GM23338 (cell line): ENCODE data around the gene PPIL1. TPM values are rescaled to one million over a fixed set of nuclear protein-coding genes. Genes with fewer than 3 reads are reported as not detected.

Source experiments
- ATAC-seq: fragments of 200-7000 bp; cut with Tn5 transposase; 3 replicates; pipeline ENCODE4 v1.9.1; 2020
- DNase-seq: peaks from one replicate; pipeline ENCODE4 v3.0.0-alpha.2; 2015; ENCODE audit warnings: low spot score
- H2AFZ ChIP-seq: fragments of 200-600 bp; sonication (generic); 2 replicates; pipeline ENCODE4 v1.8.0; 2016; ENCODE audit warnings: antibody characterized with exemption, mild to moderate bottlenecking, moderate library complexity
- H3F3A ChIP-seq: fragments of 200-600 bp; sonication (generic); replicated peaks from 2 replicates; pipeline ENCODE4 v1.8.0; 2017; ENCODE audit warnings: antibody characterized with exemption, mixed run types, low read depth
- H3K27ac ChIP-seq: fragments of 200-600 bp; sonication (generic); 2 replicates; pipeline ENCODE4 v1.6.1; 2016; ENCODE audit warnings: low read depth
- H3K27me3 ChIP-seq: fragments of 200-600 bp; sonication (generic); 2 replicates; pipeline ENCODE4 v1.8.0; 2016; ENCODE audit warnings: mild to moderate bottlenecking, mixed run types, moderate library complexity; ENCODE audit not compliant: insufficient read depth
- H3K36me3 ChIP-seq: fragments of 200-600 bp; sonication (generic); 2 replicates; pipeline ENCODE4 v1.8.0; 2016; ENCODE audit warnings: mild to moderate bottlenecking; ENCODE audit not compliant: insufficient read depth
- H3K4me1 ChIP-seq: fragments of 200-600 bp; sonication (generic); 2 replicates; pipeline ENCODE4 v1.8.0; 2016; ENCODE audit warnings: mild to moderate bottlenecking, moderate library complexity; ENCODE audit not compliant: insufficient read depth
- H3K4me2 ChIP-seq: fragments of 200-600 bp; sonication (generic); 2 replicates; pipeline ENCODE4 v1.7.1; 2017; ENCODE audit warnings: mixed run types
- H3K4me3 ChIP-seq: fragments of 200-600 bp; sonication (generic); 2 replicates; pipeline ENCODE4 v1.6.1; 2016; ENCODE audit warnings: mixed run types
- H3K79me2 ChIP-seq: fragments of 200-600 bp; sonication (generic); replicated peaks from 2 replicates; pipeline ENCODE4 v1.8.0; 2017; ENCODE audit warnings: mild to moderate bottlenecking; ENCODE audit not compliant: insufficient read depth
- H3K9me2 ChIP-seq: fragments of 200-600 bp; sonication (generic); 2 replicates; pipeline ENCODE4 v1.8.0; 2017; ENCODE audit not compliant: insufficient read depth
- H4K20me1 ChIP-seq: fragments of 200-600 bp; sonication (generic); replicated peaks from 2 replicates; pipeline ENCODE4 v1.8.0; 2017; ENCODE audit warnings: mild to moderate bottlenecking; ENCODE audit not compliant: insufficient read depth
- H3K27ac Mint-ChIP-seq: 2 replicates; pipeline ENCODE4 v1.8.0; 2020; ENCODE audit warnings: inconsistent platforms, mild to moderate bottlenecking, moderate library complexity, mixed read lengths
- H3K27me3 Mint-ChIP-seq: 3 replicates; pipeline ENCODE4 v1.8.0; 2022; ENCODE audit warnings: low read depth, mild to moderate bottlenecking, moderate library complexity, mixed read lengths, inconsistent platforms; ENCODE audit not compliant: insufficient read depth, poor library complexity
- H3K36me3 Mint-ChIP-seq: 3 replicates; pipeline ENCODE4 v1.8.0; 2021; ENCODE audit warnings: low read depth, mild to moderate bottlenecking, inconsistent platforms, moderate library complexity, mixed read lengths
- H3K4me1 Mint-ChIP-seq: 3 replicates; pipeline ENCODE4 v1.8.0; 2020; ENCODE audit warnings: mild to moderate bottlenecking, inconsistent platforms, mixed read lengths
- H3K4me3 Mint-ChIP-seq: 3 replicates; pipeline ENCODE4 v1.8.0; 2021; ENCODE audit warnings: moderate library complexity, mild to moderate bottlenecking, inconsistent platforms, mixed read lengths
- H3K9me3 Mint-ChIP-seq: 3 replicates; pipeline ENCODE4 v1.8.0; 2020; ENCODE audit warnings: moderate library complexity, mild to moderate bottlenecking, inconsistent platforms, mixed read lengths
- CREB1 ChIP-seq: fragments of 250-450 bp; sonication (Bioruptor Pico); IDR thresholded peaks from 2 replicates; pipeline ENCODE4 v1.5.0; 2020; ENCODE audit warnings: low read depth, mild to moderate bottlenecking, moderate library complexity
- ETS1 ChIP-seq: IDR thresholded peaks from 2 replicates; pipeline ENCODE4 v1.6.1; 2016; ENCODE audit warnings: antibody characterized with exemption
- EZH2phosphoT487 ChIP-seq: fragments of 200-600 bp; sonication (generic); IDR thresholded peaks from one replicate; pipeline ENCODE4 v1.8.1; 2018; ENCODE audit warnings: antibody characterized with exemption; ENCODE audit not compliant: unreplicated experiment
- JUNB ChIP-seq: IDR thresholded peaks from one replicate; pipeline ENCODE4 v1.6.1; 2016; ENCODE audit warnings: antibody characterized with exemption; ENCODE audit not compliant: unreplicated experiment
- NANOG ChIP-seq: IDR thresholded peaks from 2 replicates; pipeline ENCODE4 v1.6.1; 2016; ENCODE audit warnings: antibody characterized with exemption, borderline replicate concordance
- STAT1 ChIP-seq: IDR thresholded peaks from one replicate; pipeline ENCODE4 v1.6.1; 2016; ENCODE audit warnings: antibody characterized with exemption; ENCODE audit not compliant: unreplicated experiment
- ZNF331 ChIP-seq: fragments of 250-450 bp; sonication (Bioruptor Pico); IDR thresholded peaks from 2 replicates; pipeline ENCODE4 v1.5.0; 2020; ENCODE audit warnings: low read depth, mild to moderate bottlenecking, moderate library complexity
- polyA plus RNA-seq: library from polyadenylated mRNA; unstranded; fragments of >200 nt; fragmentation: Nextera tagmentation; extraction: Ambion mirVana; gene quantifications from 2 replicates; pipeline ENCODE4 v1.2.1, GENCODE V29; 2016
- total RNA-seq: library from RNA; depleted of rRNA; stranded (reverse); fragments of >200 nt; shearing (Covaris generic); gene quantifications from 2 replicates; pipeline ENCODE4 v1.2.3, GENCODE V29; 2014
- TF ChIP-seq, protein P1 (sequence below): IDR thresholded peaks from one replicate; pipeline ENCODE4 v1.6.1; 2018; ENCODE audit warnings: antibody characterized with exemption; ENCODE audit not compliant: unreplicated experiment
- TF ChIP-seq, protein P2 (sequence below), 2 experiments: fragments of 200-600 bp in 1 of 2; sonication (generic) in 1 of 2; conservative IDR thresholded peaks; 2 replicates each; pipeline versions ENCODE4 v1.5.1 to v1.6.1; 2016 to 2017; ENCODE audit warnings: antibody characterized with exemption in 2 of 2, low read depth in 2 of 2, mild to moderate bottlenecking in 2 of 2, moderate library complexity in 1 of 2

Gene PPIL1
- total and polyA plus RNA-seq, 2 experiments from 2014 or later = 57.3 to 79.4 TPM

DNA sequence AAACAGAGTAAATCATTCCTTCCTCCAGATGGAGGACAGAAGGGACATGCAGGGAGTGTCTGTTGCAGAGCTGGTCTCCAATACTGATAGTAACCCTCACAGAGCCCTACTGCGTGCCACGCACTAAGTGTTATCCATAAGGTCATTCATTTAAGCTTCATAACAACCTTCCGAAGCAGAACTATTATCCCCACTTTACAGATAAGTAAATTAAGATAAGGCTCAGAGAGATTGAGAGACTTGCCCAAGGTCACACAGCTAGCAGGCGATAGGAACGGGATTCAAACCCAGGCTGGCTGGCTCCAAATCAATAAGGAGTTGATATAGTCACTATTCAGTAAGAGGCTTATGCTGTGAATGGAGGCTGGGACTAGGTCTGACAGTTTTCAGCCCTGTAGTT lies 66.0 kb downstream of the PPIL1 start (continued):
- TF ChIP-seq EZH2phosphoT487 (no peak), NANOG (no peak), ETS1 (no peak), STAT1 (no peak)
- TF ChIP-seq, protein P1, sequence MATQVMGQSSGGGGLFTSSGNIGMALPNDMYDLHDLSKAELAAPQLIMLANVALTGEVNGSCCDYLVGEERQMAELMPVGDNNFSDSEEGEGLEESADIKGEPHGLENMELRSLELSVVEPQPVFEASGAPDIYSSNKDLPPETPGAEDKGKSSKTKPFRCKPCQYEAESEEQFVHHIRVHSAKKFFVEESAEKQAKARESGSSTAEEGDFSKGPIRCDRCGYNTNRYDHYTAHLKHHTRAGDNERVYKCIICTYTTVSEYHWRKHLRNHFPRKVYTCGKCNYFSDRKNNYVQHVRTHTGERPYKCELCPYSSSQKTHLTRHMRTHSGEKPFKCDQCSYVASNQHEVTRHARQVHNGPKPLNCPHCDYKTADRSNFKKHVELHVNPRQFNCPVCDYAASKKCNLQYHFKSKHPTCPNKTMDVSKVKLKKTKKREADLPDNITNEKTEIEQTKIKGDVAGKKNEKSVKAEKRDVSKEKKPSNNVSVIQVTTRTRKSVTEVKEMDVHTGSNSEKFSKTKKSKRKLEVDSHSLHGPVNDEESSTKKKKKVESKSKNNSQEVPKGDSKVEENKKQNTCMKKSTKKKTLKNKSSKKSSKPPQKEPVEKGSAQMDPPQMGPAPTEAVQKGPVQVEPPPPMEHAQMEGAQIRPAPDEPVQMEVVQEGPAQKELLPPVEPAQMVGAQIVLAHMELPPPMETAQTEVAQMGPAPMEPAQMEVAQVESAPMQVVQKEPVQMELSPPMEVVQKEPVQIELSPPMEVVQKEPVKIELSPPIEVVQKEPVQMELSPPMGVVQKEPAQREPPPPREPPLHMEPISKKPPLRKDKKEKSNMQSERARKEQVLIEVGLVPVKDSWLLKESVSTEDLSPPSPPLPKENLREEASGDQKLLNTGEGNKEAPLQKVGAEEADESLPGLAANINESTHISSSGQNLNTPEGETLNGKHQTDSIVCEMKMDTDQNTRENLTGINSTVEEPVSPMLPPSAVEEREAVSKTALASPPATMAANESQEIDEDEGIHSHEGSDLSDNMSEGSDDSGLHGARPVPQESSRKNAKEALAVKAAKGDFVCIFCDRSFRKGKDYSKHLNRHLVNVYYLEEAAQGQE = no peak
- TF ChIP-seq, protein P2, sequence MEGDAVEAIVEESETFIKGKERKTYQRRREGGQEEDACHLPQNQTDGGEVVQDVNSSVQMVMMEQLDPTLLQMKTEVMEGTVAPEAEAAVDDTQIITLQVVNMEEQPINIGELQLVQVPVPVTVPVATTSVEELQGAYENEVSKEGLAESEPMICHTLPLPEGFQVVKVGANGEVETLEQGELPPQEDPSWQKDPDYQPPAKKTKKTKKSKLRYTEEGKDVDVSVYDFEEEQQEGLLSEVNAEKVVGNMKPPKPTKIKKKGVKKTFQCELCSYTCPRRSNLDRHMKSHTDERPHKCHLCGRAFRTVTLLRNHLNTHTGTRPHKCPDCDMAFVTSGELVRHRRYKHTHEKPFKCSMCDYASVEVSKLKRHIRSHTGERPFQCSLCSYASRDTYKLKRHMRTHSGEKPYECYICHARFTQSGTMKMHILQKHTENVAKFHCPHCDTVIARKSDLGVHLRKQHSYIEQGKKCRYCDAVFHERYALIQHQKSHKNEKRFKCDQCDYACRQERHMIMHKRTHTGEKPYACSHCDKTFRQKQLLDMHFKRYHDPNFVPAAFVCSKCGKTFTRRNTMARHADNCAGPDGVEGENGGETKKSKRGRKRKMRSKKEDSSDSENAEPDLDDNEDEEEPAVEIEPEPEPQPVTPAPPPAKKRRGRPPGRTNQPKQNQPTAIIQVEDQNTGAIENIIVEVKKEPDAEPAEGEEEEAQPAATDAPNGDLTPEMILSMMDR (conservative IDR thresholded peaks at IDR 0.05; ENCODE audit: low read depth in 2 of 2) = no peak

DNA sequence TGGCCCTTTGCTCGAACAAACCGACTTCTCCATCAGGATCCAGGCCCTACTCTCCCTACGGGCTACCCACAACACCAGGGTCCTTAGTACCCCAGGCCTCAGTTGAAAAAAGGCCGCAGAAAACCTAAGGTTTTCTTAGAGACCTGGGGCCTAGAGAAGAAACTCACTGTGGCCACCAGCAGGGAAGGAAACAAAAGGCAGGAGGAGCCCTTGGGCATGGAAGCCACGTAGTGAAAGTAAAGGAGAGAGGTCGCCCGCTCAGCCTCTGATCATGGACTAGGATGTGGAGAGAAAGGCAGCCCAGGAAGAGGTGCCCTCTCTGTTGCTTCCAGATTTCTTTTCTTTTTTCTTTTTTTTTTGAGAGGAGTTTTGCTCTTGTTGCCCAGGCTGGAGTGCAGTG lies 66.9 kb downstream of the PPIL1 start:
- Mint-ChIP-seq H3K36me3 (no peaks in the 10 kb centered on the region), H3K4me1 (peaks cover 51% of the 10 kb centered on the region), H3K4me3 (no peak overlapping the region), H3K9me3 (no peaks in the 10 kb centered on the region), H3K27me3 (peaks cover 13% of the 10 kb centered on the region), H3K27ac (no peak overlapping the region)
- Histone ChIP-seq H3F3A (no peaks in the 10 kb centered on the region), H3K36me3 (no peaks in the 10 kb centered on the region), H3K9me2 (no peaks in the 10 kb centered on the region), H4K20me1 (no peaks in the 10 kb centered on the region), H3K79me2 (no peaks in the 10 kb centered on the region), H3K4me1 (peaks cover 22% of the 10 kb centered on the region), H2AFZ (no peak overlapping the region), H3K27me3 (no peaks in the 10 kb centered on the region), H3K4me2 (no peak overlapping the region), H3K4me3 (no peak overlapping the region), H3K27ac (no peak overlapping the region)
- peak; percentile 53 for ATAC-seq
- no peak for TF ChIP-seq ZNF331
- peak; percentile 43 for DNase-seq

GRCh38 chr6:36807143-36807542 lies 67.5 kb downstream of the PPIL1 start:
- Histone ChIP-seq H3K4me2 (no peak overlapping the region), H3K27me3 (no peaks in the 10 kb centered on the region), H2AFZ (no peak overlapping the region), H3K4me3 (no peak overlapping the region), H3F3A (no peaks in the 10 kb centered on the region), H4K20me1 (no peaks in the 10 kb centered on the region), H3K27ac (no peak overlapping the region), H3K4me1 (peaks cover 22% of the 10 kb centered on the region), H3K36me3 (no peaks in the 10 kb centered on the region), H3K79me2 (no peaks in the 10 kb centered on the region), H3K9me2 (no peaks in the 10 kb centered on the region)
- Mint-ChIP-seq H3K27ac (no peak overlapping the region), H3K4me3 (no peak overlapping the region), H3K9me3 (no peaks in the 10 kb centered on the region), H3K4me1 (peaks cover 51% of the 10 kb centered on the region), H3K27me3 (peaks cover 15% of the 10 kb centered on the region), H3K36me3 (no peaks in the 10 kb centered on the region)
- ATAC-seq = no peak
- TF ChIP-seq, protein P1 = no peak
- TF ChIP-seq CREB1 (CRISPR knock-in tag) (no peak), JUNB (no peak)
- DNase-seq = no peak
